VCaP (cell line): Measurements from ENCODE around the gene TMEM242.

Source experiments
- H3K27ac ChIP-seq: fragments of 450-650 bp; 2 replicates; pipeline ENCODE4 v1.5.1; 2017
- TF ChIP-seq, protein P1 (sequence below): fragments of 450-650 bp; conservative IDR thresholded peaks from 2 replicates; pipeline ENCODE4 v1.5.1; 2017; ENCODE audit warnings: mild to moderate bottlenecking, moderate library complexity

TMEM242 gene

DNA sequence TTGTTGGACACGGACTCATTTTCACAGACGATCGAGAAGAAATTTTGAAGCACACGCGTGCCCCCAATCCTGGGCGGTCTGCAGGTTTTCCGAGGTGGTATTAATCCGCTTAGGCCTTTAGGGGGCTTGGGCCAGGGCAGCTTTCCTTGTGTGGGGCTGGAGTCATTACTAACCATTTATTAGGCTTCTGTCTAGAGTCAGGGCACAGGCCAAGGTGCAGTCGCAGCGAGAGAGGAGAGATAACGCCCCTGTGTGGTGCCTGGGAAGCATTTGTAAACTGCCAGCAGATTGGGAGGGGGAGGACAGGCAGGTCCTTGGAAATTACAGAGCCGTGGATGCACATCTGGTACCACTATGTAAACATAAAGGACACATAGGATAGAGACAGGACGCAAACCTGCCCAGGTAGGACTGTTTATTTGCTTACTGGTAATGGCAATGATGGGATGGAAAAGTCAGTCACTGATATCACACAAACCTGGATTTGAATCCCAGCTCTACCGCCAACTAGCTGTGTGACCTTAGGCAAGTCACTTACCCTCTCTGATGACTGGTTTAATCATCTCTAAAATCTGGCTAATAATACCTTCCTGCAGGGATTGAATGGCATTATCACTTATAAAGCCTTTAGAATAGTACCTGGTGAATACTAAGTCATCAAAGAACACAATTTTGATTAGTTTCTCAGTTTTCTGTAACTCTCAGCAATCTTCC, 76.4 kb downstream of the TMEM242 start:
- H3K27ac ChIP-seq: no peak overlapping the region
- TF ChIP-seq, protein P1, sequence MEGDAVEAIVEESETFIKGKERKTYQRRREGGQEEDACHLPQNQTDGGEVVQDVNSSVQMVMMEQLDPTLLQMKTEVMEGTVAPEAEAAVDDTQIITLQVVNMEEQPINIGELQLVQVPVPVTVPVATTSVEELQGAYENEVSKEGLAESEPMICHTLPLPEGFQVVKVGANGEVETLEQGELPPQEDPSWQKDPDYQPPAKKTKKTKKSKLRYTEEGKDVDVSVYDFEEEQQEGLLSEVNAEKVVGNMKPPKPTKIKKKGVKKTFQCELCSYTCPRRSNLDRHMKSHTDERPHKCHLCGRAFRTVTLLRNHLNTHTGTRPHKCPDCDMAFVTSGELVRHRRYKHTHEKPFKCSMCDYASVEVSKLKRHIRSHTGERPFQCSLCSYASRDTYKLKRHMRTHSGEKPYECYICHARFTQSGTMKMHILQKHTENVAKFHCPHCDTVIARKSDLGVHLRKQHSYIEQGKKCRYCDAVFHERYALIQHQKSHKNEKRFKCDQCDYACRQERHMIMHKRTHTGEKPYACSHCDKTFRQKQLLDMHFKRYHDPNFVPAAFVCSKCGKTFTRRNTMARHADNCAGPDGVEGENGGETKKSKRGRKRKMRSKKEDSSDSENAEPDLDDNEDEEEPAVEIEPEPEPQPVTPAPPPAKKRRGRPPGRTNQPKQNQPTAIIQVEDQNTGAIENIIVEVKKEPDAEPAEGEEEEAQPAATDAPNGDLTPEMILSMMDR: 0 out of 2 replicates have a peak, but pooled peaks have one; percentile 13

GRCh38 chr6:157246048-157246630, 77.2 kb downstream of the TMEM242 start:
- no peak overlapping the region for H3K27ac ChIP-seq
- TF ChIP-seq, protein P1: no peak

DNA sequence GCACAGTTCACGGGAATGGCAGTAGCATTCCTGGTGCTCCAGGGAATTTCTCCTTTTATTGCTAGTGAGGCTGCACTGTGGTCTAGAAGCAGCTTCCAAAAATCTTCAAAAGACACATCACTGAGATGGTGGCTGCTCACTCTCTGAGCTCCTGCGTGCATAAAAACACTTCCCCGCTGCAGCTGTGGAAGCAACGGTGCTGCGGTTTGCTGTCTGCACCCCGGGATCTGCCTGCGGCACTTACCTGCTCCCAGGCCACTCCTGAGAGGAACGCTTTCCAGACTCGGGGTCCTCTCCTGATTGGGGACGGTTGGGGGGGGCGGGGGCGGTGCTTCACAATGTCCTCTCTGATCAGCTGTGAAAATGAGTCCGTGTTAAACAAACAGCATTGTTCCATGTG, 77.9 kb downstream of the TMEM242 start:
- TF ChIP-seq, protein P1: no peak
- no peak overlapping the region for H3K27ac ChIP-seq

GRCh38 chr6:157244780-157245179, 78.5 kb downstream of the TMEM242 start:
- H3K27ac ChIP-seq: no peak overlapping the region
- TF ChIP-seq, protein P1: no peak

GRCh38 chr6:157244175-157244574, 79.1 kb downstream of the TMEM242 start:
- TF ChIP-seq, protein P1: no peak
- H3K27ac ChIP-seq: no peak overlapping the region

DNA sequence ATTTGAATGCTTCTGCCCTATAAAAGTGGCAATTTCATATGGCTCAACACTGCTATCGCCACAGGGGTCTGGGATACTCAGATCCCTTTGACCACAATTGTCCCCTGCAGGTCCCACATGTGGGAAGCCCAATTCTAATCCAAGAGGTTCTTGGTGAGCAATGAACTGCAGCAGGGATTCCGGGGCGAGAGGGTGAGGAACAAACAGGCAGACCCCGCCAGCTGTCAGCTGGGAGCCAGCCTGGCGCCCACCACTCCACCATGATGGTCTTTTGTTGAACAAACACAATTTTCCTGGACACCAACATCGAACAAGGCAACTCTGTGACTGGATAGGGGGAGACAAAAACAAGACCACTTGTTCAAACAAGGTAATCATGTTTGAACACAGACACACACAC, 80.5 kb downstream of the TMEM242 start:
- H3K27ac ChIP-seq: no peak overlapping the region
- TF ChIP-seq, protein P1: no peak

GRCh38 chr6:157240960-157241311, 82.4 kb downstream of the TMEM242 start:
- TF ChIP-seq, protein P1: no peak
- peak overlapping the region; percentile 90 for H3K27ac ChIP-seq
